ENCODE data around the gene LHX3.

- no peak for TF ChIP-seq CTCF (IDR thresholded peaks at IDR 0.05)
- no peak for TF ChIP-seq POLR2A (IDR thresholded peaks at IDR 0.05)
These were observed 1.8 kb upstream of the LHX3 start for GRCh38 chr9:136206602-136207275.

All from uterus (tissue), 2 donors.